SH-SY5Y (cell line): ENCODE results near the gene IFRD2.

Source experiments
- GATA2 ChIP-seq: IDR thresholded peaks from 2 replicates; pipeline ENCODE4 v1.6.1; 2011; ENCODE audit warnings: mild to moderate bottlenecking, low read depth, low read length
- GATA3 ChIP-seq: IDR thresholded peaks from 2 replicates; pipeline ENCODE4 v1.6.1; 2011; ENCODE audit warnings: low read depth, mild to moderate bottlenecking, low read length, moderate library complexity

DNA sequence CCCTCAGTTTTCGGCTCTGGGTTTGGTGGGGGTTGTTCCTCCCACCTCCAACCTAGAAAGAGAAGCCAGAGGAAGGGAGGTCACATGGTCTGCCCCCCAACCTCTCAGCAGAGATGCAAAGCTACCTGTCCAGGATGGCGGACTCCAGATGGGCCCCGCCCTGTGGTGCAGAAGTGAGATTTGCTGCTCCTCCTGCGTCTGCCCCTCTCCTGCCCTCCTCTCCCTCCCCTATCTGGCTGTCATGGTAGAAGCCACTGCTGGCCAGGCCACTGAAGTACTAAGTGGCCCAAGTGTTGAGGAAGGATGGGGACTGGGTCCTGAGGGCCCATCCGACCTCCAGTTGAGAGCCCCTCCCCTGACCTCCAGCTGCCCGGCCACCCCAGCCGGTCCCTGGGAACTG lies 25.4 kb downstream of the IFRD2 start:
- TF ChIP-seq GATA2: no peak
- TF ChIP-seq GATA3: no peak
